HG03039 (cell line): Measurements from ENCODE around the gene ACAP3.

ENCODE experiments used
- ATAC-seq: cut with Tn5 transposase; IDR thresholded peaks from one replicate; pipeline ENCODE4 v1.9.1; 2021; ENCODE audit warnings: mild to moderate bottlenecking, moderate library complexity; ENCODE audit not compliant: unreplicated experiment

ACAP3 gene

GRCh38 chr1:1302006-1302430, 5.7 kb downstream of the ACAP3 start:
- ATAC-seq: no peak

GRCh38 chr1:1300352-1300739, 7.4 kb downstream of the ACAP3 start:
- no peak for ATAC-seq

GRCh38 chr1:1299686-1300351, 7.9 kb downstream of the ACAP3 start:
- no peak for ATAC-seq

- ATAC-seq: no peak
Observed at GRCh38 chr1:1298861-1299685, 8.7 kb downstream of the ACAP3 start.

GRCh38 chr1:1297802-1298424, 9.8 kb downstream of the ACAP3 start:
- no peak for ATAC-seq

GRCh38 chr1:1296070-1297061, 11.4 kb downstream of the ACAP3 start:
- ATAC-seq: no peak

- ATAC-seq: no peak
Observed at GRCh38 chr1:1295154-1295923, 12.4 kb downstream of the ACAP3 start.

GRCh38 chr1:1294250-1294890, 13.4 kb downstream of the ACAP3 start:
- ATAC-seq: no peak

GRCh38 chr1:1293263-1294249, 14.2 kb downstream of the ACAP3 start:
- ATAC-seq: no peak

- ATAC-seq: no peak
Observed at GRCh38 chr1:1292851-1293250, 14.9 kb downstream of the ACAP3 start.

- ATAC-seq: no peak
Observed at GRCh38 chr1:1292442-1292779, 15.3 kb downstream of the ACAP3 start.

GRCh38 chr1:1291548-1292441, 15.9 kb downstream of the ACAP3 start:
- no peak for ATAC-seq

- ATAC-seq: no peak
Observed at GRCh38 chr1:1291023-1291528, 16.7 kb downstream of the ACAP3 start.

GRCh38 chr1:1290238-1290731, 17.4 kb downstream of the ACAP3 start:
- ATAC-seq: no peak

GRCh38 chr1:1287288-1288110, 20.2 kb downstream of the ACAP3 start:
- no peak for ATAC-seq
